ENCODE measurements around the gene DUSP10.

- TF ChIP-seq CTCF (conservative IDR thresholded peaks at IDR 0.05 in 1 of 2, IDR thresholded peaks at IDR 0.05 in 1 of 2; ENCODE audit: low read depth in 1 of 2, low read length in 2 of 2), result no peak
- no peak for TF ChIP-seq EZH2 (IDR thresholded peaks at IDR 0.05; ENCODE audit: low read length, missing control alignments)
These were observed 40.6 kb upstream of the DUSP10 start for GRCh38 chr1:221782477-221782876.
